SKM-1 (cell line): Measurements from ENCODE around the gene SP3.

Experiments used
- DNase-seq: peaks from one replicate; lab custom pipeline; 2025; ENCODE audit not compliant: unreplicated experiment; lab: John Stamatoyannopoulos, UW

The SP3 gene

DNA sequence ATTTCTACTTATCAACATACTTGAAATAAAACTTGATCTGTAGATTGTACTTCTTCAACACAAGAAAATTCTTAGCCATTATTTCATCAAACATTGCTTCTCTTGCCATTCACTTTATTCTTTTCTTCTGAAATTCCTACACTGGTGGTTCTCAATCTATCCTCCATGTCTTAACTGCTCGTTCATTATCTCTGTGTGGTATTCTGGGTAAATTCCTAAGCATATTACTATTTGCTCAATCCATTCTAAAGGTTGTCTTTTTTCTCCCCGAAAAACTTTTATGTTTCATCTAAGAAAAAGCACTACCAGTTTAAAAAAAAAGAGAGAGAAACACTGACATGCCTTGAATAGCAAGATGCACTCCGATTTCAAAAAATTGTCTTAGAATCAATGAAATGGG, 18.0 kb downstream of the SP3 start:
- DNase-seq, result no peak

DNA sequence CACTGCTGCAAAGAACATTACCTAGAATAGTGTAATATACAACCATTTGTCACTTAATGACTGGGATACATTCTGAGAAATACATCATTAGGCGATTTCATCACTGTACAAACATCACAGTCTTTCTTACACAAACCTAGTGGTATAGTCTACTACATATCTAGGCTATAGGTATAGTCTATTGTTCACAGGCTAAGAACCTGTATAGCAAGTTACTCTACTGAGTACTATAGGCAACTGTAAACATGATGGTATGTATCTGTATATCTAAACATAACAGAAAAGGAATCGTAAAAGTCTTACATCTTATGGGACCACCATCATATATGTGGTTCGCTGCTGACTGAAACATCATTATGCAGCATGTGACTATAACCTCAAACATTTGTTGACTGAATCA, 21.4 kb downstream of the SP3 start:
- no peak for DNase-seq

DNA sequence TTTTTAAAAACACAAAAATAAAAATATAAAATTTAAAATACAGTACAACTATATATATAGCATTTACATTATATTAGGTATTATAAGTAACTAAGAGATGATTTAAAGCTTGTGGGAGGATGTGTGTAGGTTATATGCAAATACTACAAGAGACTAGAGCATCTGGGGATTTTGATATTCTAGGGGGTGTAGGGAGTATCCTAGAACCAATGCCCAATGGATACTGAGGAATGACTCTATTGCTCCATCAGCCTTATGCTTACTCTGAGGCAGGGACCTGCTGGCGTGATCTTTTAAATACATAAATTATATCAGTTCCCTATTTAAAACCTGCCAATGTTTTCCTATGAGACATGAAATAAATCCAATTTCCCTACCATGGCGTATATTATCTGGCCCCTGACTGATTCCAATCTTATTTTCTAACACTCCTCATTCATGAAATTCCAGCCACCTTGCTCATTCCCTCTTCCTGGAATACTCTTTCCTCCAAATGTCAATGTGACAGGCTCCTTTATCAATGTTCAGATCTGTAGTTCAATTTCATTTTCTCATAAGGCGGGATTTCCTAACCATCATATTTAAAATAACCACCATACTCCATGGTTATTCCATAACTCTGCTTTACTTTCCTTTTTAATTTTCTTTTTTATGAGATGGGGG, 22.2 kb downstream of the SP3 start:
- no peak for DNase-seq

DNA sequence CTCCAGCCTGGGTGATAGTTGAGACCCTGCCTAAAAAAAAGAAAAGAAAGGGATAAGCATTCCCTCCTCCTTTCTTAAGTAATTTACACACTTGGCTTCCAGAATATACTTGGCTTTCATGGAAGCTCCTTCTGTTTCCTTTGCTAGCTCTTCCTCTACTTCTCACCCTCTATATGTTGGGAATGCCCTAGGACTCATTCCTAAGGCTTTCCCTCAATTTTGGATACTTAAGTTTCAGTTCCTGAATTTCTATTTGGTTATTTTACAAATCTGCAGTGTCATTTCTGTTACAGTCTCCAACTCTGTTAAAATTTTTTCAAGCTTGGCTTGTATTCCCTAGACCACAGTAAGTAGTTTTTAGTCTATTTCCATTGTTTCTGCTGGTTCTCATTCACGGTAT, 23.6 kb downstream of the SP3 start:
- DNase-seq, result no peak

DNA sequence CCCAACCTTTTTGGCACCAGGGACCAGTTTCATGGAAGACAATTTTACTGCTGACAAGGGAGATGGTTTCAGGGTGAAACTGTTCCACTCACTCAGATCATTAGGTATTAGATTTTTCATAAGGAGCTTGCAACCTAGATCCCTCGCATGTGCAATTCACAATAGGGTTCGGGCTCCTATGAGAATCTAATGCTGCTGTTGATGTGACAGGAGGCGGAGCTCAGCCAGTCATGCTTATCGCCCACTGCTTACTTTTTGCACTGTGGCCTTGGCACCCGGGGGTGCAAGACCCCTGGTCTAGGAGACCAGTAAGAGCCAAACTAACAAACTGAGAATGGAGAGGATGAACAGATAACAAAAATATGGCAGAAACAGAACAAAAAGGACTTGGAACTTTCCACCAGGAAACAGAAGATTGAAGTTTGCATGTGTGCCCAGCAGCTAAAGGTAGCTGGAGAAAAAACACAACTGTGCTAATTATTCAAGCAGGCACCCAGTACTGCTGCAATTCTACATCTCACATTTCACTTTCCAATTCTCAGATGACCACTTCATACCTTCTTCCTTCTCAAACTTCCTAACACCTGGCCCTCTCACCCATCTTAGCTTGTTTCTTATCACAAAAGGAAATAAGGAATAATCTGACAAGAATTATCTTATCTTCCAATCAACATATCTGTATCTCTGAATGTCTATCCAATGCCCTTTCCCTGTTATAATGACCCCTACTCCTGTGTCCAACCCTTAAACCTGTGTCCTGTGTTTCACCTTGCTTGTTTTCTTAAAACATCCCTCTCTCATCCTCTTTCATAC, 24.8 kb downstream of the SP3 start:
- DNase-seq, result no peak

DNA sequence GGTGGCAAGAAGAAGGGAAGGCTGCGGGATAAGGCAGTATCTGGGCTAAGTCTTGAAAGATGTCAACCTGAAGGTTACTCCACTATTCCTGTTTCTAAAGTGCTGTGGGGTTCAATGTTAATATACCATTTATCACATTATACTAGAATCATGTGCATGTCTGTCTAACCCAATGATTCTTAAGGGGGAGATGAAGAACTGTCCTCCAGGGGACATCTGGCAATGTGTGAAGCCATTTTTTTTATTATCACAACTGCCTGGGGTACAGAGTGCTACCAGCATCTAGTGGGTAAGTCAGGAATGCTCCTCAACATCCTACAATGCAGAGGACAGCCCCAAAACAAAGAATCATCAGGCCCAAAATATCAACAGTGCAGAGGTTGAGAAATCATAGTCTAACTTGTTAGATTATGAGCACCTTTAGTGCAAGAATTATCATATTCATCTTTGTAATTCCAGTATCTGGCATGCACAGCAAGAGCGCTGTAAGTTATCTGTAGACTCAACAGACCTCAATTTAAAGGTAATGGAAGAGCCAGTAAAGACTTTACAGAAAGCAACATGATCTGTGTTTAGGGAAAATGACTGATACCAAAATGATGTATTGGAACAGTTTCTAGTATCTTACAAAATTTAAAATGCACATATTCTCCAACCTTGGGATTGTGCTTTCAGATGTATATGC, 26.3 kb downstream of the SP3 start:
- no peak for DNase-seq

- no peak for DNase-seq
These were observed 29.9 kb downstream of the SP3 start for GRCh38 chr2:173935305-173935704.

GRCh38 chr2:173934895-173935294, 30.3 kb downstream of the SP3 start:
- DNase-seq, result no peak

- no peak for DNase-seq
These were observed 33.4 kb downstream of the SP3 start for GRCh38 chr2:173931751-173932150.

DNA sequence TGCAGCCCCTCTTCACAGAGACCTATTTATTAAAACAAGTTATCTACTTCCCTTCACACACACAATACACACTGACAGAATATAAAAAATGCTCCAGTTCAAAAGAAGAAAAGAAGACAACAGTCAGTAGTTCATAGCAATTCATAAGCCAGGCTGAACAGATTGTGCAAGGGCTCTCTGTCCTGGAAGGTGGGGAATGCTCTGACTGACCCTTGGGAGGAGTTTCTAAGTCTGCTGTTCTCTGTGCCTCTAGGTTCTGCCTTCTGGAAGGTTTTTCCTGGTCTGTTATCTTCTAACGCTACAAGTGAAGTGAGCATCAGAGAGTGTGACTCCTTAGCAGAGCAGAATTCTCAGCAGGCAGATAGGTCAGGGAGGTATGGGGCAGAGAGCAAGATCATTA, 35.7 kb downstream of the SP3 start:
- DNase-seq, result no peak

DNA sequence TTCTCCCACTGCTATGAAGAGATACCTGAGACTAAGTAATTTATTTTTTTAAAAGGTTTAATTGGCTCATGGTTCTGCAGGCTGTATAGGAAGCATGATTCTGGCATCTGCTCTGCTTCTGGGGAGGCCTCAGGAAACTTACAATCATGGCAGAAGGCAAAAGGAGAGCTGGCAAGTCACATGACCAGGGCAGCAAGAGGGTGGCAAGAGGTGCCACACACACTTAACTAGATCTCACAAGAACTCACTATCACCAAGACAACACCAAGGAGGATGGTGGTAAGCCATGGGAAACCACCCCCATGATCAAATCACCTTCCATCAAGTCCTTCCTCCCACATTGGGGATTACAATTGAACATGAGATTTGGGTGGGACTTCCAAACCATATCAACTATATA, 38.3 kb downstream of the SP3 start:
- no peak for DNase-seq

DNA sequence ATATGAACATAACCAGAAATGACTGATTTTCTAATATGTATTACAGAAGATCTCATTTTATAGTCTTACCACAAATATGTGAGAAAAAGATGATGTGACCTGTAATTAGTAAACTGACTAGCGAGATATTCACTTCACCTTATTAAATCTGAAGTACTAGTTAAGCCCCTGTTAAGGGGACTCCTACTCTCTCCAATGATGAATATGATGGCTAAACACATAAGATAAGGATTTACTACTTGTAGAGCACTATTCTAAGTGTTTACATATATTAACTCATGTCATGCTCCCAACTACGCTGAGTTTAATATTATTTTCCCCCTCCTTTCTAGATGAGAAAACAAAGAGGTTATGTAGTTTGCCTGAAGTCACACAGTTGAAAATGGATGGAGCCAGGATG, 40.9 kb downstream of the SP3 start:
- no peak for DNase-seq

- no peak for DNase-seq
These were observed 42.4 kb downstream of the SP3 start for GRCh38 chr2:173922760-173923159.

GRCh38 chr2:173922068-173922467, 43.1 kb downstream of the SP3 start:
- DNase-seq, result no peak

DNA sequence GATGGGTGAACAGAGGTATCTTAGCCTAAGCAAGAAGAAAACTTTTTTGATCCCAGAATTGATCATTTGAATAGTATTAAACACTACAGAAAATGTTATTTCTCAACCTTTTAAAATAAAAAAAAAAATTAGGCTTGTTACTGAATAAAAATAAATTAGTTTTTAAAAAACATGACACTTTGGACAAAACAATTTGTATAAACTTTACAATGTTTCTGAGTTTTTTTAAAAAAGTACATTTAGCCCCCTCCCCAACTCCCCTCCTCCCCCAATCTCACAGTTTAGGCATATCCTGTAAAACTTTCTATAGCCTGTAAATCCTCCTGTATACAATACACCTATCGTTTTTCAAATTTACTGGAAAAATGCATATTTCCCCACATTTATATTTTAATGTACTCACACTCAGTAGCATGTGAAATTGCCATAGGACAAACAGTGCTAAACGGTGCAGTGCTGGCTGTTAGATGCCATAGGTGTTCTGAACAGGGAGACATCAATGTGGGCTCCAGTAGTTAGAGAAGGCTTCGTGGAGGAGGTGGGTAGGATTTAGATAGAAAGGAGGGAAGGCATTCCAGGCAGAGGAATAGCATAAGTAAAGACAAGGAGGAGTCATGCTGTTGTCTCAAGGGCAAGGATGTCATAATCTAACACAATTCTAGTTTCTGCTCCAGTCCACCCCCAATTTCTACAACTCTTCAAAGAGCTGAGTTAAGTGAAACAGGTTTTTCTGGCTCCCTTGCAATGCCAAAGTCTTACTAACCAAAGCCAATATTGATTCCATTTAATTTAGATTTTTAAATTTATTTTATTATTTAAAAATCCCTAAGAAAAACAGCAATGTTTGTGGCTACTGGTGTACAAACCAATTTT, 50.9 kb downstream of the SP3 start:
- DNase-seq, result no peak

DNA sequence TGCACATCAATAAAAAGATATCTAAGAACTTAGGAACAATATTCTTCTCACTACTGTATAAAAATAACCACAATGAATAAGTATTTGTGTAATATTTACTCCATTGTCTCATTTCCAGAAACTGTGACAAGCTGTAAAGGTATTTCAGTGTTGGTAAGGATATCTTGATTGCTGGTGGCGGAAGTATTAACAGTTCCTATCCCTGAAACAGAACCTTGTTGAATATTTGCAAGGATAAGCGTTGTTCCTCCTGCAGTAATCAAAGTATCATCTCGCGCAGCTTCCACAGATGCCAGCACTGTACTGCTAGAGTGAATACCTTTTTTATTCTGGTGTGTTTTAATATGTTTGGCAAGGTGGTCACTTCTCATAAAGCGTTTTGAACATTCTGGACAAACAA, 55.3 kb downstream of the SP3 start:
- no peak for DNase-seq

DNA sequence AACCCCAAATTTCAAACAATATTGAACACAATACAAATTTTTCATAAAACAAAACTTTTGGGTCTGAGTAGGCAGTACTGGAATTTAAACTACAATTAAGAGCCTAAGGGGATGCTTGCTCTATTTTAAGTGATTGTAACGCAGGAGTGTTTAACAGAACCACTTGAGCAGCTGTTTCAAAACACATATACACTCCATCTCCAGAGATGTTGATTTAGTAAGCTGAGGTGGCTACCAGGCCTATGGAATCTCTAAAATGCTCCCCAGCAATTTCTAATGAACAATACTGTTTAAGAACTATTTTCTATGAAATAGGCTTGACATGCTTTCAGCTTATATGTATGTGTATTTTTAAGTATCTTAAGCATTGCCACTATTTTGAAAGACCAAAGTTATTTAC, 58.5 kb downstream of the SP3 start:
- no peak for DNase-seq

GRCh38 chr2:173903601-173904394, 61.4 kb downstream of the SP3 start:
- no peak for DNase-seq

DNA sequence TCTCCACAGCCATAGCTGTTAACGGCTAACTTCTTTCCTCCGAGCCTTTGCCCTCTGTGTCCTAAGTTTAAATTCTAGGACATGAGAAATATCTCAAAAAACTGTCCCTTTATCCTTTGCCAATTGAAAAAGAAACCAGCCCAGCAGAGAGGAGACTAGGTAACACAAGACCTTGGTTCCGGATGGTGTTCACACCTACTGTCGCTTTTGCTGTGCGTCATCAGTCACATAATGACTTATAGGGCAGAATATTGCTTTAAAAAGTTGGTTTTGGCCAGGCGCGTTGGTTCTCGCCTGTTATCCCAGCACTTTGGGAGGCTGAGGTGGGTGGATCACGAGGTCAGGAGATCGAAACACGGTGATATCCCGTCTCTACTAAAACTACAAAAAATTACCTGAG, 66.2 kb downstream of the SP3 start:
- no peak for DNase-seq

DNA sequence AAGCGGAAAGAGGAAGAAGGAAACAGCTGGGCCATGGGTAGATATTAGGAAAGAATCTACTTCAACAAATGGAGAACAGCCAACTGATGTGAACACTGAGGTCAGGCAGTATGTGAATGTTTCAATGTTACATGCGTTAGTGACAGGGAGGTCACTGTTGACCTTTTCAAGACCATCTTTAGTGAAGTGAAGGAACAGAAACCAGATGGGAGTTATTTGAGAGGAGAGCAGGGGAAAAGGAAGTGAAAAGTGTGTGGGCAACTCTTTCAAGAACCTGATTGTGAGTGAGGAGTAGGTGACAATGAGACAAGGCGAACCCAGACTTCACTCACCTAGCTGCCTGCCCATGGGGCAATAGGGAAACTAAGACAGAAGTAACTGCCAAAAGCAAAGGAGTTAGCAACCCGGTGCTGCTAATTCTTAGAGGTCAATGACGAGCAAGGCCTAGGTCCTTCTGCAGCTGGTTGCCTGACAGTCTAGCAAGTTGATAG, 67.0 kb downstream of the SP3 start:
- DNase-seq, result peak; percentile 81
